NCI-H524 treated with DMSO at 0.1 percent for 48 hours (cell line): Measurements from ENCODE around the gene ADGRB2.
"Not testable (repeated sequence)": the region's sequence is repeated elsewhere in the genome, so short reads cannot be mapped to it uniquely, and the experiment has no call there.

Experiments used
- DNase-seq: peaks from one replicate; lab custom pipeline; 2025; lab: John Stamatoyannopoulos, UW

The ADGRB2 gene

DNA sequence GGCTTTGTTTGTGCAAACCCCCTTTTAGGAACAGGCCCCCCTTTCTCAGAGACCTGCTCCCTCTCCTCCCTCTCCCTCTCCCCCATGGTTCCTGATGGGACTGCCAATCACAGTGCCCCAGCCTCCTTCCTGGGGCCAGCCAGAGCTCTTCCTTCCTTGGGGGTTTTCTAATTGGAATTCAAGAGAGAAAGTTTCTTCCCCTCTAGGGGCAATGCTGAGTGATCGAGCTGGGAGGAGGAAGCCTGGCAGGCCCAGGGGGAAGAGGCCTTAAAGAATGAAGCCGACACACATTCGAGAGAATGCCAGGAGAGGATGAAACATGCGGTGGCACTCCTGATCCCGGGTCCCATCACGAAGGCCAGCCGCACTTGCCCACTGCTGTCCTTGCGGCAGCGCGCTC, 39.0 kb downstream of the ADGRB2 start:
- DNase-seq = no peak

DNA sequence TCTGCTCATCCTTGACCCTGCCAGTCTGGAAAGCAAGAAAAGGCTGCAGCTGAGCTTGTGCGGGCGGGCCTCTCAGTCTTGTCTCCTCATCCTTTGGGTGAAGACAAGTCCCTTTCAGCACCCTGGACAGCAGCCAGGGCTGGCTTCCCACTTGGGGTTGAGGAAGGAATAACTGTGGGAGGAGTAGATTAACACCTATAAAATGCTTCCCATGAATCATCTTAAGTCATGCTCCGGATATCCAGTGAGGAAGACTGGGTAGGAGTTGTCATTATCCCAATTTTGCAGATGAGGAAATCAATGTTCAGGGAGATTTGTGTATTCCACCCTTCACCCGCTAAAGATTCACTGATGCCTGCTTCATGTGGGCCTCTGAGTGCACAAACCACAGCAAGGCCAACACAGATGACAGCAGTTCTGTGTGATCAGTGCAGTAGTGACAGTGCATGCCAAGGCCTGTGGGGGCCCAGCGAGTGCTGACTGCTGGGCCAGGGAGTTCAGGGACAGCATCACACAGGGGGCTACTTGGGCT, 40.2 kb downstream of the ADGRB2 start:
- DNase-seq = no peak

DNA sequence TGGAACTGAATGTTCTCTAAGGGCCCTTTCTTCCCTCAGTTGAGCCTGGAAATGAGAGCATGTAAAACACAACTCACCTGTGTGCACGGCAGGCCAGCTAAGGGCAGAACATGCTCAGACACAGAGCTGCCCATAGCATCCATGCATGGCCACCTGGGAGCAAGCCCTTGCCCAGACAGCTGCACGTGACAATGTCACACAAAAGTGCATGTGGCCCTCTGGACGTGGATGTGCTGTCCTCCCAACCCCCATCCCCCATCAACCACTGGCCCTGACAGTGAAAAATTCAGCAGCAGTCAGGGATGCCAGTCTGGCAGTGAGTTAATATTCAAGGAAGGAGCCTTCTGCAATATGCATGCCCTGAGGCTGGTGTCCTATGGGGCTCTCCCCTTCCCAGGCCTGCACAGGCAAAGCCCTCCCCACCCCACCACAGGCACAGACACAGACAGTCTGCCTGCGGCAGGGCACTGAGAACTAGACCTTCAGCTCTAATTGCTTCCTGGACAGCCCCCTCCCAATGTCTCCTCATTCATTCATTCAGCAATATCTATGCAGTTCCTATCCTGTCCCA, 45.7 kb downstream of the ADGRB2 start:
- no peak for DNase-seq

DNA sequence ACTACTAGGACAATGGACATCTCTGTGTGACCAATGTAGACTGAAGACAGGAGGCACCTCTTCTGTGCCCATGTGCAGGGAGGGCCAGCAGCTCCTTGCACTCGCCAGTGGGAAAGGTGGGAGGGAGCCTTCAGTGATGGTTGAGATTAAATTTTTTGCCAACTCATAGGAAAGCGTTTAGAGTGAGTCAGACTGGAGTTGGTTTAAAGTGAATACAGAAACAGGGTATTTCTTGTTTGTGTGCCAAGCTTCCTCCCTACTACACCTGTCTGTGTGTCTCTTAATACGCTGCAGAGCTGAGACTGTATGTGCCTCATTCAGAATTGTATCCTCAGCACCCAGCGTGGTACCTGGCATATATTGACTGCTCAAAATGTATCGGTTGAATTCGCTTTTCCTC, 46.8 kb downstream of the ADGRB2 start:
- no peak for DNase-seq

DNA sequence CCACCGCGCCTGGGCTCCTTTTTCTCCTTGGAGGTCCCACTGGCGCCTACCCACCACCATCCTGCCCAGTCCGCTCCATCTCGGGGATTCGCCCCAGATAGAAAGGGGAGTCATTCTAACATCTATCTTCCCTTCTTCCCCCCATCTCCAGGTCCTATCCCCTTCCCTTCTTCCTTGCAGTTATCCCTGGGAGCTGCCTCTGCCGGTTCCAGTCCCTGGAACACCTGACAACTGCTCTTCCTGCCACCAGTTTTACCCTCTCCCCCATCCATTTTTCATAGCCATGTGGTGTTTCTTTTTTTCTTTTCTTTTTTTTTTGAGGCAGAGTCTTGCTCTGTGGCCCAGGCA, 48.3 kb downstream of the ADGRB2 start:
- no peak for DNase-seq

DNA sequence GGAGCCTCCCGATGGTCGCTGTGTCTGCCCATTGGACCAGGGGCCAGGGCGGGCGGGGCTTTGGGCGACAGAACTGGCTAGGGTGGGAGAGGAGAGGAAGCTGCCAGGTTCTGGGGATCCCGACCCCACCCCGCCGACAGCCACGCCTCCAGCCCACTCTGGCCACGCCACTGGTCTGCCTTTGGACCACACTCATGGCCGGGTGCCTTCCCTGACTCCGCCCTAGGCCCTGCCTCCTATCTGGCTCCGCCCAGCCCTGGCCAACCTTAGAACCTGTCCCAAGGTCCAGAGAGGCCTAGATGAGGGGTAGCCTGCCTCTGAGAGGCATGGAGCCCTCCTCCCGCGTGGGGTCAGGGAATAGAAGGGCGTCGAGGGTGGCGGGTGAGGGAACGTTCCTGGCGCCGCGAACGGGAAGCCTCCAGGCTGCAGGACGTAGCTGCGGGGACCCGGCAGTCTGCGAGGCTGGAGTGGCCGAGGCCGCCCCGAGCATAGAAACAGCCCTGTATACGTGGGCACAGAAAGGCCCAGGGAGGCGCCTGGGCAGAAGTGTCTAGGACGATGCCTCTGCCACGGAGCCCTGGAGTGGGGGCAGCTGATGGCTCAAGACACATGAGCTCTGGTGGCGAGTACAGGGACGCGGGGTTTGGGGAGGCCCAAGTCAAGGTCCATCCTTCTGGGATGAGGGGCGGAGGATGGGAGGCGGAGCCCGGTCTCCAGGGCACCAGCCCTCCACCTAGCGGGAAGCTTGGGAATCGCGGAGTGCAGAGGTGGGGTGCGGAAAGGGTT, 48.9 kb downstream of the ADGRB2 start:
- peak; percentile 41 for DNase-seq

DNA sequence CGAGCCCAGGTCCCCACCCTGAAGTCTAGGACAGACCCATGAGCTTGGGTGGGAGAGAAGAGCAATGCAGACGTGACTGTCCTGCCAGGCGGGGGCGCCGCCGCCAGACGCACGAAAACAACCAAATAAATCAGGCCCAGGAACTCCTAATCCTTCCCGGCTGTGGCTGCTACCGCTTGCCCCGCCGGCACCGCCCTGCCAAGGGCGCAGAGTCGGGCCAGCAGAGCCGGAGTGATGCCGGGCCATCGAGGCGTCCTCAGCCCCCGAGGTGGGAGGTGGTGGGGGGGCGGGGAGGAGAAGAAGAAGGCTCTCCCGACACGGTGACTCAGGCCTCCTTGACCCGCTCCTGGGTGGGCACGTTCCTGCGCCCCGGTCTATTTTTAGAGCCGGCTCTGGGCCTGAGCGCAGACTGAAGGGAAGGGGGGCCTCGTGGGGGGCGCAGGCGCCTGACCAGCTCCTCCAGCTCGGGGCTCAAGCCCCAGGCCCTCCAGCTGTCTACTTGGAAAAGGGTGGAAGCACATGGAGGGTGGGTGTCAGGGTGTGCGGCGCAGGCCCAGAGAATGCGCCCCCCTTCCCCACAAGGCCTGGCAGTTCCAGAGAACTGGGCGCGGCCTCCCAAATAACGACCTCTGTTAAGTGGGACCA, 49.6 kb downstream of the ADGRB2 start:
- DNase-seq = peak; percentile 11

DNA sequence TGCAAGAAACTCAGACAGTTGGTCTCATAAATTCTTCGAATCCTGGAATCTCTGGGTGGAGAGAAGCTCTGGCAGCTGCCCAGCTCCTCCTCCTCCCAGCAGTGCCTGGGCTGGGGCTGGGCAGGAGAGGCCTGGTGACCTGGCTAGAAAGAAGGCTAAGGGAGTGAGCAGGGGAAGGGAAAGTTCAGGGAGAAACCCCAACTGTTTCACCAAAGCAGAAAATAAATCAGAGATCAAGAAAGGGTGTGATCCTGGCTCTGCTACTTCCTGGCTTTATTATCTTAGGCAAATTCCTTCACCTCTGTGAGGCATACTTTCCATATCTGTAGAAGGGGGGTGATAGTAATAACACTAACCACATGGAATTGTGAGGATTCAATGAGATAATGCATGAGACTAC, 51.5 kb downstream of the ADGRB2 start:
- no peak for DNase-seq

DNA sequence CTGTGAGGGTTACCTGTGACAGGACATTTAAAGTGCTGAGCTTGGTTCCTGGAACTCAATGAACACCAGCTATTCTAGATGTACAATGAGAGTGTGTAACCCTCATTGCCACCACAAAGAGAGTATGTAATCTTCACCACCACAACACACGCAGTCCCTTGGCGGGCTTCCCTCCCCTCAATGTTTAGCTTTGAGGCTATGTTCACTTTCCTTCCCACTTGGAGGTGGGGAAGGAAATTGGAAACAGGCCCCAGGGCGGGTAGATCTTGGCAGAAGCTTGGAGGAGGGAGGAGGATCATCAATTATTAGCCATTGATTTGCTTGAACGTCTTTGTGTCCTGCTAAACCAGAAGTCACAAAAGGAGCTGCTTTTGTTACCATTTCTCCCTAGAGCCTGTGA, 52.1 kb downstream of the ADGRB2 start:
- no peak for DNase-seq

DNA sequence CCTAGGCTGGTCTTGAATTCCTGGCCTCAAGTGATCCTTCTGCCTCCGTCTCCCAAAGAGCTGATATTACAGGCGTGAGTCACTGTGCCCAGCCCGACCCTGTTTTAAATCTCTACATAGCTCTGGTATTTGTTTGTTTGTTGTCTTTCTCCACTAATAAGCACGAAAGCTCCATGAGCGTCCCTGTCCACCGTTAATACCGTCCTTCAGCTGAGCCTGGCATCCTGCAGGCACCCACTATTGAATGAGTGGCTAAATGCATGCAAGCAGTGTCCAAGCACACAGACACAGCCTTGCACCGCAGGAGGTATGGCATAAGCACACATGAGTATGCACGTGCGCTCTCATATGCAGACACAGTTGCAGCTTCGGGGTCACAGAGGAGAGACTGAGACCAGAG, 55.8 kb downstream of the ADGRB2 start:
- no peak for DNase-seq

DNA sequence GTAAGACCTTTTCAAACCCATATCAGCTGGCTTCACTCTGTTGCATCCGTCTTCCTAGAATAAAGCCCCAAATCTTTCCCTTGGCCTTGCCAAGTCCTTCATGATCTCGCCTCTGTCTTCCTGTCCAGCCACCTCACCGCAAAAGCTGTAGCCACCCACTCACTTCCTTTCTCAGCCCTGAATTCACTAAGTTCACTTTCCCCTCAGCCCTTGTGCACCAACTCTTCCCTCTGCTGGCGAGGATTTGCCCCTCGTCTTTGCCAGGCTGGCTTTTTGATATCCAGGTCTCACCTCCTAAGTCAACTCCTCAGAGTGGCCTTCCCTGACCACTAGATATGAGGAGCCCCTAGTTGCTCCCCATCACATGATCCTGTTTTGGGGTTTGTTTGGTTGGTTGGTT, 56.4 kb downstream of the ADGRB2 start:
- no peak for DNase-seq

DNA sequence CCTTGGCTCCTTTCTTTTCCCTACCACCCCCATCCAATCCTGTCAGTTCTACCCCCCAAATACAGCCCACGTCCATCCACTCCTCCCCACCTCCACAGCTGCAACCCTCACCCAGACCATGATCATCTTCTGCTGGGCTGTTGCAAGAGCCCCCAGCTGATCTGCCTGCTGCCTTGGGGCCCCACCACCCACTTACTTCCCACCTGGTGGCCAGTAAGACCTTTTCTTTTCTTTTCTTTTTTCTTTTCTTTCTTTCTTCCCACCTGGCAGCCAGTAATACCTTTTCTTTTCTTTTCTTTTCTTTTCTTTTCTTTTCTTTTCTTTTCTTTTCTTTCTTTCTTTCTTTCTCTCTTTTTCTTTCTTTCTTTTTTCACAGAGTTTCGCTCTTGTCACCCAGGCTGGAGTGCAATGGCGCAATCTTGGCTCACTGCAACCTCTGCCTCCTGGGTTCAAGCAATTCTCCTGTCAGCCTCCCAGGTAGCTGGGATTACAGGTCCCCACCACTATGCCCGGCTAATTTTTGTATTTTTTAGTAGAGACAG, 57.0 kb downstream of the ADGRB2 start:
- not testable (repeated sequence) for DNase-seq

DNA sequence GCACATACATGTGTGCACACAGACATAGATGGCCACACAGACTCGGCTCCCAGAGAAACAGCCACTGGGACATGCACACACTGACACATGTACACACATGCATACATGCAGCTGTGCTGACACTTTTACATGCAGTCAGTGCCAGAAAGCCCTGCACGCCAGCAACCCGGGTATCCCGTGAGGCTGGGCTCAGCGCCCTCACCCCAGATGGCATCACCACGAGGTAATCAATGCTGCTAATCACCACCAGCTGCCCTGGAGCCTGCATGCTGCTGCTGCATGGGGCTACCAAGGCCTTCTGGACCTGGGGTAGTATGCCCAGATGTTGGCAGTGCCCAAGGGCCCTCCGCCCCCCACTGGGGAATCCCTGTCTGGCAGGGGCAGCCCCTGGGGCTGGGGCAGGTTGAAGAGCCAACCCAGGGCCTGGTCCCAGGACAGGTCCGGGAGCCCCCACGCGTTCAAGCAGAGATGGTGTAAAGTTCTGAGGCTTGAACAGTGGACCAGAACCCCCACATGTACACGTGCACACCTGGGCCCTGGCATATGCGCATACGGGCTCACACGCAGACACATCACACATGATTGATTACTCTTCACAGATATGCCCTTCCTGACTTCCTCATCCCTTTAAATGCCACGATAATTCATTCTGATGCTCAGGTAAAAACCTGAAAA, 57.6 kb downstream of the ADGRB2 start:
- peak; percentile 70 for DNase-seq

DNA sequence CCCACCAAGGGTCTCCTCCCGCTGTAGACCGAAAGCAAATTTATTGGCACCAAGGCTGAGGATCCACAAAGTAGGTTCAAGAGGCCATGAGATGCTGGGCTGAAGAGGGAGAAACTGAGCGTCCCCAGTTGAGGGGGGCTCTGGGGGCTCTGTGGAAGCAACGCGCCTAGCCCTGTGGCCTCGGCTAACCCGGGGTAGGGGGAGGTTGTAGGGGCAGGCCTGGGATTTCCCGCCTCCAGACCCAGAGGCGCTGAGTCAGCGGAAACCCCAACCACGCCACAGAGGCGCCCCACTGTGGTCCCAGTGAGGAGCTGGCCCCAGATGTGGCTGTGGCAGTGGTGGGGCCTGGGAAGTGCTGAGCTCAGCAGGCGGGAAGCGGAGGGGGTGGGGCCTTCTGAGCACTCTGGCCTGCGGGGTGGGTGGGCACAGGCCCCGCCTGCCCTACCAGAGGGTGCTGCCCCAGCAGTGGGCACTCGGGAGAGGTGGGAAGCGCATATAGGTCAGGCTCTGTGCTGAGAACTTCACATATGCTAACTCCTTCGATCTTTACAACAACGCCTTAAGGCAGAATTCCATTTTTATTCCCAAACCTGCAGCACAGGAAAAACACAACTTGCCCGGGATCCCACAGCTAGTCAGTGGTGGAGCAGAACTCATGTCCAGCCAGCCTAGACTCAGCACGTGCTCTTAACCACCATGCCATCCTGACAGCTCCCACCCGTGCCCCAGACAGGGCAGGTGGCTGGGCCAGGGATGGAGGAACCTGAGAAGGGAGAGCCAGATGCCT, 58.9 kb downstream of the ADGRB2 start:
- DNase-seq = no peak

DNA sequence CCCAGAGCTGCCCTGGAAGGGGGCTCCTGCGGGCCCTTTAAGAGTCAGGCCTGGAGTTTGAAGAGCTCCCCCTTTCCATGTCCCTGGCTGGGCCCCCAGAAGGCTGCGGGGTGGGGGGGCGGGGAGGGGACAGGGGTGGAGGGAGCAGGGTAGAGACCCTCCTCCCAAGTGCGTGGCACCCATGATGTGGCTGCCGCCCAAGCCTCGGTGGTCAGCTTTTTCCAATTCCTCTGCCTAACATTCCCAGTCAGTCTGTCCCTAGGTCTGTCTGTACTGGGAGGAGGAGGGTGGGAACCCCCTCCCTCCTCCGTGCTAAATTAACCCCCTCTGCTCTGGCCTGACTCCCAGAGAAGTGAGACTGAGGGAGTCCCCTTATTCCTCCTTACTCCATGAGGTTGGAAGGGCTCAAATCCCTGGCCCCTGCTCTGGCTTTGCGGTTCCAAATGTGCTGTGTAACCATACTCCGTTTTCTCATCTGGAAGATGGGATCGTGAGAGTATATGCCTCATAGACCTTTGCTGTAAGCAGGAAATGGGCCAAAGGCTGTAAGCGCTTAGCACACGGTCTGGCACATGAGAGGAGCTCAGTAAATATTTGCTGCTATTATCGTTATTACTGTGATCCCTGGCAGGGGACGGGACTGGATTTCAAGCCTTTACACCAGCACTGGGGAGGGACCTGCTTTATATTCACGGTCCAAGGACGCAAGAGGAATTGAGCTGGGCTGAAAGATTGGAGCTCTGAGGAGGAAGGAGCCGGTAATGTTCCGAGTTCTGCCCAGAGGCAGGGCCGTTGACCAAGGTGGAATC, 59.7 kb downstream of the ADGRB2 start:
- DNase-seq = no peak

DNA sequence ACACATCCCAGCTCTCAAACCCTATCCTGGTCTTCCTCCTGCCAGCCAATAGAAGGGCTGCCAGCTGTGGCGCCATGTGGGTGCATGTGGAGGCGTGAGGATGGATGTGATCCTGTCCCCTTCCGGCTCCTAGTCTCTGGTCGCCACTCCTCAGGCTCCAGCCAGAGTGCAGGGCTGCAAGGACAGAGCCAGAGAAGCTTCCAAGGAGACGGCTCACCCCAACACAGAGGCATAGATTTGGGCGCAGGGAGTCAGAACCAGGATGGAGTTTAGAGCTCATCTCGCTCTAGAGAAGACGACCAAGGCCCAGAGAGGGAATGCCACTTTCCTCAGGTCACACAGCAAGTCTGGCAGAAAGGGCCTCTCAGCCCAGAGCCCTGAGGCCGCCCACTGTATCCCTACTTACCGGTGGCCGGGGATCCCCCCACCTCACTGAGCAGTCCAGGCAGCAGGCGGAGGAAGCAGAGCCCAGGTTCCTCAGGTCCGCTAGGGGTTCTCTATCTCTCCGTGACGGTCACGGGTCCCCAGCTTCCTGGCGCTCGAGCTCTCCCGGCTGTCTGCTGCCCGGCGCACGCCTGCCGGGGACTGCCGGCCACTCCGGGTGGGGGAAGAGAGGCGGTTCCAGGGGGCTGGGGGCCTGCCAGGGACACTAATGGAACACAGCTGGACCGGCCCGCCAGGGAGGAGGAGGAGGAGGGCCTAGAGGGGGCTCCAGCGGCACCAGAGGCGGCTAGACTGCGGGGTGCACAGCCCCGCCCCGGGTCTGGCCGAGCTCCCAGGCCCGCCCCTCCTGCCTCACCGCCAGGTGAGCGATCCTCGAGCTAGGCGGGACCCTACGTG, 60.5 kb downstream of the ADGRB2 start, which contains the start of gene COL16A1:
TSS of gene COL16A1 (minus strand) at position 587 of the 840 bp plus-strand sequence. CDS start 1,824 bp downstream, outside the sequence.
- DNase-seq = no peak

DNA sequence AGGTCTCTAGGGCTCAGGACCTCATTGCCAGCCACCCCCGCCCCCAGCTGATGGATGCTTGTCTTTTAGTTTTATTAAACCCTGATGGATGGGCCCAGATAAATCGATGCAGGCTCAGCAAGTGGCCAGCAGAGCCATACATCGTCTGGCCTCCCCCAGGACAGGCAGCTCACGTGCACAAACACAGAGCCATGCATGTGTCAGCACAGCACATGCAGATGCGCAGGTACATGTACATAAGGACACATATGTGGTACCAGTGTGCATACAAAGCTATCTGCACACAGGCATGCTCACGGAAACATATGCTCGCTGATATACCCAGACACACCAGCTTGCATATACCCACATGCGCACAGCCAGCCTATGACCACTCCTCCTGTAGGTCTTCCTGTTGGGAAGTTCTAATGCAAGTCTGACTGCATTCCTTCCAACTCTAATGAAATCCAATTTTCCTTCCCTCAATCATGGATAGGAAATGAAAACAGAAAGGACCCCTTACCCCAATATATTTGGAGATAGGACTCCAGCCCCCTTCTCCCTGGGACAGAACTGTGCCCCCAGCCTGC, 61.2 kb downstream of the ADGRB2 start:
- no peak for DNase-seq

DNA sequence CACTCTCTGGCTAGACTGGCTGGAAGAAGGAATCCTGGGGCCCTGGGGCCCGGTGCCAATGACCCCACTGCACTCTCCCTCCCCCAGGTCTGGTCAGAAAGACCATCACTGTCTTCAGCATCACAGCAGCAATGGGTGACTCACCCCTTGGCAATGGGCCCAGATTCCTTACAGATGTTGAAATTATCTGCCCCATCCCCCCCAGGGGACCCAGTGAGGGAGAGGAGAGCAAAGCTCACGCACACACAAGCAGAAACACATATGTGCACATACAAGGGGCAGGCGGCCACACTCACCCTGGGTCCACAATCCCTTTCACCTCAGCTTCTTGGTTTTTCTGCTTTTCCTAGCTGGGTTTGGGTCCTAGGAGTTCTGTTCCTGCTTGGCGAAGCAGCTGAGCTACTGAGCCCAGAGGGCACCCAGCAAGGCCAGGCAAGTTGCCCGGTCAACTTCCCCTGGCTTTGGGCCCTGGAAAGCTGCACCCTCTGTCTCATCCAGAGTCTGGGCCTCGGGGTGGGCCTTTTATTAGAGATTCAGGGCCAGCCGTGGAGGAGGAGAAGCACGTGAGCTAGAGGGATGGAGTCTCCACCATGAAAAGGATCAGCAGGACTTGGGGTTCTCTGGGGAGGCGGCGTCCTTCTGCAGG, 62.9 kb downstream of the ADGRB2 start:
- DNase-seq = no peak
